ENCODE results near the gene KIF1B.
"Not testable (repeated sequence)": the region's sequence is repeated elsewhere in the genome, so short reads cannot be mapped to it uniquely, and the experiment has no call there.

Gene KIF1B

DNA sequence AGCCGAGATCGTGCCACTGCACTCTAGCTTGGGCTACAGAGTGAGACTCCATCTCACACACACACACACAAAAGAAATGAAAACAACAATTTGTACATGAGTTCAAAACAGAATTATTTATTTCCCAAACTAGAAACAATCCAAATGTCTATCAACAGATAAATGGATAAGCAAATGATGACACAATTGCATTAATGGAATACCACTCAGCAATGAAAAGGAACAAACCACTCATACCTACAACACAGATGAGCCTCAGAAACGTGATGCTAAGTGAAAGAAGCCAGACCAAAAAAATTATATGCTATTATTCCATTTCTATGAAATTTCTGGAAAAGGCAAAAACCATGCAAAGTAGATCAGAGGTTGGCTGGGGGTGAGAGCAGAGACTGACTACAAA, 186.5 kb downstream of the KIF1B start:
- H3K27ac ChIP-seq (ENCODE audit: insufficient read depth, low read depth, low read length, poor library complexity, severe bottlenecking) = no peak overlapping the region
- H3K4me1 ChIP-seq (ENCODE audit: control insufficient read depth, insufficient read depth, low read length) = no peaks in the 10 kb centered on the region
- no peaks in the 10 kb centered on the region for H3K36me3 ChIP-seq (ENCODE audit: control insufficient read depth, insufficient read depth, low read length)
- H3K9me3 ChIP-seq (ENCODE audit: control insufficient read depth, low read length) = no peaks in the 10 kb centered on the region
- H3K4me3 ChIP-seq (ENCODE audit: insufficient read depth, low read depth, low read length) = no peak overlapping the region
- 93 to 99% methylated on average over 3 of the region's 3 CpGs for WGBS, 2 experiments
- H3K27me3 ChIP-seq (ENCODE audit: control insufficient read depth, insufficient read depth, low read length, poor library complexity, severe bottlenecking) = no peaks in the 10 kb centered on the region

DNA sequence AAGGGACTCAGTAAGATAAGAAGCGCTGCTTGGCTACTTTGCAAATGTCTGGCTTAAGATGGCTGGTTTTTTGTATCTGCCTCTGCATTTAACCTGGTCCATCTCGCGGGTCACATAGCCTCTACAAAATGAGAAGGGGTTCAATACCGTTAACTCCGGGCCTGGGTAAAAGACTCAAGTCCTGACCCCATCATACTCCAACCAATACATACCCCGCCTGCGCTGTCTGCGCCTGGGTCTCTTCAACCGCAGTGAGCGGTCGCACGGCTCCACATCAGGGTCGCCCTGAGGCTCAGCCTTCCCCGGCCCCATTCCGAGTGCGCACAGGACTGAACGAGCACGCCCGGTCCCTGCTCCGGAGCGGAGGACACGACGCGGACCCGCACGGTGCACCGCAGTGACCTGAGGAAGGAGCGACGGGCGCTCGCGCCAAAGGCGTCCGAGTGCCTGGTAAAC, 187.9 kb downstream of the KIF1B start:
- 2% methylated on average over 34 of the region's 34 CpGs for WGBS, 2 experiments
- Histone ChIP-seq H3K27ac (ENCODE audit: insufficient read depth, low read depth, low read length, poor library complexity, severe bottlenecking) (peak overlapping the region; percentile 96), H3K27me3 (ENCODE audit: control insufficient read depth, insufficient read depth, low read length, poor library complexity, severe bottlenecking) (no peaks in the 10 kb centered on the region), H3K9me3 (ENCODE audit: control insufficient read depth, low read length) (no peaks in the 10 kb centered on the region), H3K4me1 (ENCODE audit: control insufficient read depth, insufficient read depth, low read length) (no peaks in the 10 kb centered on the region), H3K36me3 (ENCODE audit: control insufficient read depth, insufficient read depth, low read length) (peaks cover 13% of the 10 kb centered on the region), H3K4me3 (ENCODE audit: insufficient read depth, low read depth, low read length) (peak overlapping the region; percentile 86)

DNA sequence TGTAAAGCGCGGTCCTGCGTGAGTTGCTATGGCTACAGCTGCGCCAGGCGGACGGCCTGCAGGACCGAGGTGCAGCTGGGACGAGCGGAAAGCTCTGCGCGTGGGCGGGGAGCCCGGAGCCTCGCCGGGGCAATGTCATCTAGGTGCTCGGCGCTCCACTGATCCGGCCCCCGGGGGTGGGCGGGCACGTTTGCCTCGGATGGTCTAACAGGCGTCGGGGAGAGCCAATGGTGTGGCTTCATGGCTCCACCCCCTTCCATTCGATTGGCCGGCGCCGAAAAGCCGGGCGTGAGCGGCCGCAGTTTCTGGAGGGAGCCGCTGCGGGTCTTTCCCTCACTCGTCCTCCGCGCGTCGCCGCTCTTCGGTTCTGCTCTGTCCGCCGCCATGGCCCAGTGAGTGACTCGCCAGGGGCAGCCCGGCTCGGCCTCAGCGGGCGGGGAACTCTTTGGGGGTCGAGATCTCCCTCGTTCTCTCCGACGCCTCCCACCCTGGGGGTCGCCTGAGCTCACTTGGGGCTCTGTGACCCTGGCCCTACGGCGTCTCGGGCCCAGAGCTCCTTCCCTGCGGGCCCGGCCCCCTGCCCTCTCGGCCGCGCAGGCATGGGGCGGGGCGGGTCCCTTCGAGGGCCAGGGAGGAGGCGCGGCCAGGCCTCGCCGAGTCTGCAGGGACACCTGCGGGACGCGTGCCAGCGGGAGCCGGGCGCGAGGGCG, 188.5 kb downstream of the KIF1B start, which contains the start of gene PGD:
TSS of gene PGD (plus strand) at position 331 of the 710 bp plus-strand sequence. CDS start at position 385, 54 bp downstream.
- H3K27ac ChIP-seq (ENCODE audit: insufficient read depth, low read depth, low read length, poor library complexity, severe bottlenecking) = peak within 1 kb of the TSS; percentile 96
- 0% methylated on average over 76 of the region's 76 CpGs for WGBS, 2 experiments
- H3K27me3 ChIP-seq (ENCODE audit: control insufficient read depth, insufficient read depth, low read length, poor library complexity, severe bottlenecking) = no peaks in the 10 kb centered on the region
- H3K9me3 ChIP-seq (ENCODE audit: control insufficient read depth, low read length) = no peaks in the 10 kb centered on the region
- peak within 1 kb of the TSS; percentile 86 for H3K4me3 ChIP-seq (ENCODE audit: insufficient read depth, low read depth, low read length)
- no peaks in the 10 kb centered on the region for H3K4me1 ChIP-seq (ENCODE audit: control insufficient read depth, insufficient read depth, low read length)
- peaks cover 18% of the 10 kb centered on the region for H3K36me3 ChIP-seq (ENCODE audit: control insufficient read depth, insufficient read depth, low read length)

DNA sequence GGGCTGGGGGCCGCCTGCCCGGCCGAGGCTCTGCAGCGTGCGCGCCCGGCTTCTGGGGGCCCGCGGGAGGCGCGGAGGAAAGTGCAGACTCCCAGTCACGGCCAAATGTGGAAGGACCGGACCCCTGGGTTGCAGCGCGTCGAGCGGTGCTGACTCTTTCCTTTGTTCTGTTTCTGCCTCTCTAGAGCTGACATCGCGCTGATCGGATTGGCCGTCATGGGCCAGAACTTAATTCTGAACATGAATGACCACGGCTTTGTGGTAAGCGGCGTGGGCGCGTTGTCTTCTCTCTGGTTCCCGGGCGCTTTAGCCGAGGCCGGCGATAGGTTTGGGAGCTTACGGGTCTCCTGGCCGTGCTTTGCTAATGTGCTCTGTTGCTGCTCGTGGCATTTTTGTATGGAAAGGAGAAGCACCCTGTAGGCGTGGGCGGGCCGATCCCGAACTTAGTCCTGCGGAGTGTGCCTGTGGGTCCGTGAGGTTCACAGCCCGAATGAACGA, 189.1 kb downstream of the KIF1B start:
- H3K9me3 ChIP-seq (ENCODE audit: control insufficient read depth, low read length) = no peaks in the 10 kb centered on the region
- WGBS, 2 experiments = 0 to 1% methylated on average over 42 of the region's 42 CpGs

DNA sequence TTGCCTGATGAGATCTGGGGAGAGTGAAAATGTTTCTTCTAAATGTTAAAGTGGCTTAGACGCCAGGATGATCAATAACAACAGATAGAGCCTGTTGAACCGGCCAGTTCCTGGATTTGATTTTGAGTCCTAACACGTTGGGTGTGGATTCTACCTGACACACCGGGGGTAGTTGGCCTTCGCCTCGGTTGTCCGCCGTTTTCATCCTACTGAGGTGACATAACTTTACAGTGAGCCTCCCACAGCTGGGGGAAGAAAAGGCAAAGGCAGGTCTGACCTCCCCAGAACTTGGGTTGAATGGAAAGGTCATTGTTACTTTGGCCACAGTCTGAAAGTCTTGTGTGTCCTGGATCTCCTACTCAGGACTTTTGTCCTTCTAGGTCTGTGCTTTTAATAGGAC, 189.6 kb downstream of the KIF1B start:
- H3K27me3 ChIP-seq (ENCODE audit: control insufficient read depth, insufficient read depth, low read length, poor library complexity, severe bottlenecking) = no peaks in the 10 kb centered on the region
- H3K4me1 ChIP-seq (ENCODE audit: control insufficient read depth, insufficient read depth, low read length) = no peaks in the 10 kb centered on the region
- no peaks in the 10 kb centered on the region for H3K9me3 ChIP-seq (ENCODE audit: control insufficient read depth, low read length)
- peaks cover 28% of the 10 kb centered on the region for H3K36me3 ChIP-seq (ENCODE audit: control insufficient read depth, insufficient read depth, low read length)
- 23 to 31% methylated on average over 8 of the region's 8 CpGs for WGBS, 2 experiments
- peak overlapping the region; percentile 33 for H3K27ac ChIP-seq (ENCODE audit: insufficient read depth, low read depth, low read length, poor library complexity, severe bottlenecking)
- H3K4me3 ChIP-seq (ENCODE audit: insufficient read depth, low read depth, low read length) = peak overlapping the region; percentile 86

More for the DNA sequence above, 189.1 kb downstream of the KIF1B start:
- Histone ChIP-seq H3K36me3 (ENCODE audit: control insufficient read depth, insufficient read depth, low read length) (peaks cover 24% of the 10 kb centered on the region), H3K27me3 (ENCODE audit: control insufficient read depth, insufficient read depth, low read length, poor library complexity, severe bottlenecking) (no peaks in the 10 kb centered on the region), H3K4me1 (ENCODE audit: control insufficient read depth, insufficient read depth, low read length) (no peaks in the 10 kb centered on the region), H3K4me3 (ENCODE audit: insufficient read depth, low read depth, low read length) (peak overlapping the region; percentile 86), H3K27ac (ENCODE audit: insufficient read depth, low read depth, low read length, poor library complexity, severe bottlenecking) (peak overlapping the region; percentile 96)

DNA sequence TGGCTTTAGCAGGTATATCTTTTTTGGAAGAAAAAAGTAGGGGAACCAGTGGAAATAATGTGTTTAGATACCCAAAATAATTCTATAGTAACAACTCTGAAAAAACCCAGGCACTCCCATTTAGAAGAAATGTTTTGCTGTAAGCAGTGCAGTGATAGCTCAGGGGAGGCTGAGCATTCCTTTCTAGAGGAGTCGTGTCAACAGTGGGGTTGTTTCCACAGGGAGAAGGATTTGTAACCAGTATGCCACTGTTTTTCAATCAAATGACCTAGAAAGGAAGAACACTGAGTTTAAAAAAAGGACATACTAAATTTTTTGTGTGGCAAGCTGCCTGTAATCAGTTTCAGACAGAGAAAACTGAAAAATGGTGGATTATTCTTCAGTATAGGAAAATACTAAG, 190.9 kb downstream of the KIF1B start:
- WGBS, 2 experiments = 89 to 100% methylated on average over 1 of the region's 1 CpG
- Histone ChIP-seq H3K9me3 (ENCODE audit: control insufficient read depth, low read length) (no peaks in the 10 kb centered on the region), H3K36me3 (ENCODE audit: control insufficient read depth, insufficient read depth, low read length) (peaks cover 35% of the 10 kb centered on the region), H3K27me3 (ENCODE audit: control insufficient read depth, insufficient read depth, low read length, poor library complexity, severe bottlenecking) (no peaks in the 10 kb centered on the region), H3K4me3 (ENCODE audit: insufficient read depth, low read depth, low read length) (no peak overlapping the region), H3K4me1 (ENCODE audit: control insufficient read depth, insufficient read depth, low read length) (no peaks in the 10 kb centered on the region), H3K27ac (ENCODE audit: insufficient read depth, low read depth, low read length, poor library complexity, severe bottlenecking) (no peak overlapping the region)

DNA sequence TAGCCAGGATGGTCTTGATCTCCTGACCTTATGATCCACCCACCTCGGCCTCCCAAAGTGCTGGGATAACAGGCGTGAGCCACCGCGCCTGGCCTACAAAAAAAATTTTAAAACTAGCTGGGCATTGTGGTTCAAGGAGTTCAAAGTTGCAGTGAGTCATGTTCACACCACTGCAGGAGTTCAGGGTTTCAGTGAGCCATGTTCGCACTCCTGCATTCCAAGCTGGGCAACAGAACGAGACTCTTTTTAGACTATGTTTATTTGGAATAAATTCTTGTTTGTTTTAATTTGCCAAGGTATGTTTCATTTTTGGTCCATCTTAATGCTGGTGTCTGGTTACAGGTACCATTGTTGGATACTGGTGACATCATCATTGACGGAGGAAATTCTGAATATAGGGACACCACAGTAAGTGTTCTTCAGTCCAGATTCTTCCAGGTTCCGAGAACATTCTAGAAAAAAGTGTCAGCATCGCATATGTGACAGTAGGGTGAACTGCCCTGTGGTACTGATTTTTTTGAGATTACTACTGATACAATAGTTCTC, 192.4 kb downstream of the KIF1B start:
- Histone ChIP-seq H3K9me3 (ENCODE audit: control insufficient read depth, low read length) (no peaks in the 10 kb centered on the region), H3K4me3 (ENCODE audit: insufficient read depth, low read depth, low read length) (no peak overlapping the region), H3K36me3 (ENCODE audit: control insufficient read depth, insufficient read depth, low read length) (peaks cover 50% of the 10 kb centered on the region), H3K27ac (ENCODE audit: insufficient read depth, low read depth, low read length, poor library complexity, severe bottlenecking) (no peak overlapping the region), H3K27me3 (ENCODE audit: control insufficient read depth, insufficient read depth, low read length, poor library complexity, severe bottlenecking) (no peaks in the 10 kb centered on the region), H3K4me1 (ENCODE audit: control insufficient read depth, insufficient read depth, low read length) (no peaks in the 10 kb centered on the region)
- WGBS, 2 experiments = 96 to 97% methylated on average over 9 of the region's 9 CpGs

DNA sequence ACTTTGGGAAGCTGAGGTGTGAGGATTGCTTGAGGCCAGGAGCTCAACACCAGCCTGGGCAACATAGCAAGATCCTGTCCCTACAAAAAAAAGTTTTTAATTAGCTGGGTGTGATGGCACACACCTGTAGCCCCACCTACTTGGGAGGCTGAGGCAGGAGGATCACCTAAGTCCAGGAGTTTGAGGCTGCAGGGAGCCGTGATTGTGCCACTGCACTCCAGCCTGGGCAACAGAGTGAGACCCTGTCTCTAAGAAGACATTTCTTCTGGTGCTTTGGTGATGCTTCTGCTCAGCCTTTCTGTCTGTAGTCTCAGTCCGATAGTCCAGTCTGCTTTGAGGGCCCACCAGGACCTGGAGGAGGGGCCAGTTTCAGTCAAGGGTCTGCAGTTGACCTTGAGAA, 196.8 kb downstream of the KIF1B start:
- Histone ChIP-seq H3K36me3 (ENCODE audit: control insufficient read depth, insufficient read depth, low read length) (peaks cover 86% of the 10 kb centered on the region), H3K4me1 (ENCODE audit: control insufficient read depth, insufficient read depth, low read length) (no peaks in the 10 kb centered on the region), H3K9me3 (ENCODE audit: control insufficient read depth, low read length) (no peaks in the 10 kb centered on the region), H3K4me3 (ENCODE audit: insufficient read depth, low read depth, low read length) (no peak overlapping the region), H3K27me3 (ENCODE audit: control insufficient read depth, insufficient read depth, low read length, poor library complexity, severe bottlenecking) (no peaks in the 10 kb centered on the region), H3K27ac (ENCODE audit: insufficient read depth, low read depth, low read length, poor library complexity, severe bottlenecking) (no peak overlapping the region)
- 95 to 98% methylated on average over 2 of the region's 2 CpGs for WGBS, 2 experiments

DNA sequence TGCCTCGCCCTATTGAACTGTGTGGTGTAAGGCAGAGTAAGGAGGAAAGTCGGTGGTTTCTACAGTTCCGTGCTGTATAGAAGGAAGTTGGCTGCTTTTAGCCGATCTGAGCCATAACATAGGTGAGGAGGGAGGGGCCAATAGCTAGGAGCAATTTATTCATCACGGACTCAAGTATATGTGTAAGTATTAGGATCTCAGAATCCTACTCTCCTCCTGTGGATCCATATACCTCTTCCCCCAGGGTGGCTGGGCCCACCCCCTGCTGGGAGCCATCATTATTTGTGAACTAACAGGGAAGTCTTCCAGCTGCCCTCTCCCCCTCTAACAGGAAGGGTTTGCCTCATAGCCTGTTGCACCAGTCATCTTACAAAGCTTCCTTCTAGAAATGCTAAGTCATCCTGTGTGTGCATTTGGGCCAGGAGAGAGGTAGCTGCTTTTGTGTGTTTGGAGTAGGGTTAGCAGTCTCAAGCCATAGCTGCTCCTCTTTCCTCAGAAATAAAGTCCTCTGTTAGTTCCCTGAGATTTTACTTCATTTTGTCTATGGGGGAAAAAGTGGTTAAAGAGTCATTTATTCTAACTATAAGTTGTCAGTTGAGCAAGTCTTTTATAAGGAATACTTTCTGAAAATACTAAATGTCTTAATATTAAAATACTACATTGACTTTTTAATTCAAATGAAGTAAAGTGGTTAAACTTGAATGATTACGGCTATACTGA, 205.0 kb downstream of the KIF1B start:
- H3K9me3 ChIP-seq (ENCODE audit: control insufficient read depth, low read length) = no peaks in the 10 kb centered on the region
- no peak overlapping the region for H3K4me3 ChIP-seq (ENCODE audit: insufficient read depth, low read depth, low read length)
- 93 to 98% methylated on average over 5 to 6 of the region's 6 CpGs for WGBS, 2 experiments
- peaks cover 80% of the 10 kb centered on the region for H3K36me3 ChIP-seq (ENCODE audit: control insufficient read depth, insufficient read depth, low read length)
- no peak overlapping the region for H3K27ac ChIP-seq (ENCODE audit: insufficient read depth, low read depth, low read length, poor library complexity, severe bottlenecking)
- H3K4me1 ChIP-seq (ENCODE audit: control insufficient read depth, insufficient read depth, low read length) = no peaks in the 10 kb centered on the region
- H3K27me3 ChIP-seq (ENCODE audit: control insufficient read depth, insufficient read depth, low read length, poor library complexity, severe bottlenecking) = no peaks in the 10 kb centered on the region

DNA sequence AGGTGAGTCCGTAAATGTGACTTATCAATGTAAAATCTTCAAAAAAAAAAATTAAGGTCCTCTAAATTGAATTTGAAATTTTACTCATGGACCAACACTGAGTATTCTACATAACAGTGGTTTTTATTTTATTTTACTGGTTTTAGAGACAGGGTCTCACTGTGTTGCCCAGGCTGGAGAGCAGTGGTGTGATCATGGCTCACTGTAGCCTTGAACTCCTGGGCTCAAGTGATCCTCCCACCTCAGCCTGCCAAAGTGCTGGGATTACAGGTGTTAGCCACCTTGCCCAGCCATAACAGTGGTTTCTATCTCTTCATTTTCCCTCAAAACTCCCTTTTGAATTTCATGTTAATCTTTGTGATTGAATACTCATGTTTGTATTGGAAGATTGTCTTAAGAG, 205.6 kb downstream of the KIF1B start:
- not testable (repeated sequence) for H3K4me1 ChIP-seq (ENCODE audit: control insufficient read depth, insufficient read depth, low read length); H3K27ac ChIP-seq (ENCODE audit: insufficient read depth, low read depth, low read length, poor library complexity, severe bottlenecking); H3K9me3 ChIP-seq (ENCODE audit: control insufficient read depth, low read length); H3K27me3 ChIP-seq (ENCODE audit: control insufficient read depth, insufficient read depth, low read length, poor library complexity, severe bottlenecking); H3K4me3 ChIP-seq (ENCODE audit: insufficient read depth, low read depth, low read length)
- WGBS, 2 experiments = 100% methylated on average over 1 of the region's 1 CpG; no CpG with 5 or more reads in 1 of the 2 experiments
- H3K36me3 ChIP-seq (ENCODE audit: control insufficient read depth, insufficient read depth, low read length) = peaks cover 79% of the 10 kb centered on the region
